GM21423 (cell line): ENCODE results near the gene HHAT.
A peak's percentile ranks its signal among the peaks of the same experiment; 100 is the strongest.

Source experiments
- ATAC-seq: cut with Tn5 transposase; IDR thresholded peaks from one replicate; pipeline ENCODE4 v1.9.1; 2021; ENCODE audit warnings: mild to moderate bottlenecking, moderate library complexity; ENCODE audit not compliant: unreplicated experiment

The HHAT gene

GRCh38 chr1:210663730-210664573 is 335.2 kb downstream of the HHAT start:
- ATAC-seq = no peak

- no peak for ATAC-seq
Observed at GRCh38 chr1:210669951-210670350, 341.2 kb downstream of the HHAT start.

GRCh38 chr1:210674151-210674550 is 345.4 kb downstream of the HHAT start:
- ATAC-seq = no peak

GRCh38 chr1:210676539-210676938 is 347.8 kb downstream of the HHAT start:
- no peak for ATAC-seq

GRCh38 chr1:210677533-210677932 is 348.8 kb downstream of the HHAT start:
- ATAC-seq = no peak

GRCh38 chr1:210678306-210678705 is 349.6 kb downstream of the HHAT start:
- ATAC-seq = no peak

GRCh38 chr1:210681158-210681557 is 352.5 kb downstream of the HHAT start:
- no peak for ATAC-seq

- ATAC-seq = no peak
Observed at GRCh38 chr1:210683403-210684047, 354.8 kb downstream of the HHAT start.

- peak; percentile 81 for ATAC-seq
Observed at GRCh38 chr1:210684466-210685294, 356.0 kb downstream of the HHAT start.

GRCh38 chr1:210685295-210685650 is 356.6 kb downstream of the HHAT start:
- peak; percentile 7 for ATAC-seq

GRCh38 chr1:210686841-210687240 is 358.1 kb downstream of the HHAT start:
- ATAC-seq = no peak

- no peak for ATAC-seq
Observed at GRCh38 chr1:210687582-210688279, 359.0 kb downstream of the HHAT start.

GRCh38 chr1:210688512-210689234 is 360.0 kb downstream of the HHAT start:
- ATAC-seq = no peak

- ATAC-seq = no peak
Observed at GRCh38 chr1:210689826-210690225, 361.1 kb downstream of the HHAT start.

GRCh38 chr1:210690236-210690635 is 361.5 kb downstream of the HHAT start:
- no peak for ATAC-seq

- ATAC-seq = no peak
Observed at GRCh38 chr1:210691039-210691610, 362.4 kb downstream of the HHAT start.

- peak; percentile 37 for ATAC-seq
Observed at GRCh38 chr1:210692796-210693195, 364.1 kb downstream of the HHAT start.

- no peak for ATAC-seq
Observed at GRCh38 chr1:210695026-210695425, 366.3 kb downstream of the HHAT start.

GRCh38 chr1:210696709-210697108 is 368.0 kb downstream of the HHAT start:
- peak; percentile 96 for ATAC-seq

GRCh38 chr1:210697185-210697584 is 368.5 kb downstream of the HHAT start:
- ATAC-seq = no peak
